Stomach (tissue), 4 donors: ENCODE measurements around the gene IER5L.

ENCODE experiments used
- EP300 ChIP-seq: sonication (generic); formaldehyde crosslinking; IDR thresholded peaks from one replicate; pipeline ENCODE4 v1.6.1; 2017; ENCODE audit warnings: antibody characterized with exemption
- POLR2A ChIP-seq, 4 donors: fragments of 450-650 bp; IDR thresholded peaks; one replicate each; pipeline ENCODE4 v1.6.1; 2016; ENCODE audit warnings: antibody characterized with exemption in 4 of 4, control low read depth in 2 of 4, mild to moderate bottlenecking in 1 of 4, moderate library complexity in 1 of 4

DNA sequence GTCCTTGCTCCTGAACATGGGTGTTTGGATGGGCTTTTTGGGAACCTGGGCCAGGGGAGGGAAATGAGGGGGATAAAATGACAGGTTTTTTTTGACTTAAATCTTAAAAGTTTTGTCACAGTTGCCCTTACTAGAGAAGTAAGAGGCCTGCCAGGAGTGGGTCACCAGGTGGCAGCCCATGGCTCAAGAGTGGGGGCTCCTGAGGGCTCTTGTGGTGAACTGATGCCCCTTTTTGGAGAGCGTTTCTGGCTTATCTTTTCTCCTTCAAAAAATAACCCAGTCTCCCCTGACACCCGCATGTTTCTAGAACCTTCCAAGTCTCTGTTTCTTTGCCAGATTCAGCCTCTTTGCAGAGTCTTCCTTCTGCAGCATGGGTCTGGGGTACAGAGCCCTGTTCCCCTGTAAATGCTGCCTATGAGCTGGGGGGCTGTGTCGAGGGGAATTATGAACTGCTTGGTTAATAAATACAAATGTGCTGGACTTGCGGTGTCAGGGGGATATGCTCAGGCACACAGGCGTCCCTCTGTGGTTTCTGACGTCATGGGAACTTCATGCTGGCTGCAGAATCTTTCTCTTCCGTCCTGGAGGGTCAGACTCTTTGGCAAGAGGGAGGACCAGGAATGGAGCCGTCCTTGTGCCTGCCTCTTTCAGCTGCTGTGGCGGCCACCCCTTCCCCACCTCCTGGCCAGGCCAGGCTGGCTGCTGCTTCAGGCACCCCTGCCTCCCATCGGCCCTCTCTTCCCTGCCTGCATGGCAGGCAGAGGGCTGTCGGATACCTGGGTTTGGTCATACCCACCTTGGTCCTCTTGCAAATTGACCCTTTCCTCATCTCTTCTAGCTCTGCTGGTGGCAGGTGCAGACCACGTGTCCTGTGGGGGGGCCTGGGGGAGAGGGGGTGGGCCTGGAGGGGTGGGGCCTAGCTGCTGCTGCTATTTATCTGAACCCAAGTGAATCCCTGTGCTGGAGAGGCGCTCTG, 36.7 kb downstream of the IER5L start:
- TF ChIP-seq POLR2A (IDR thresholded peaks at IDR 0.05) = no peak
- TF ChIP-seq EP300 = no peak
